Esophagus muscularis mucosa (tissue), 4 donors: ENCODE measurements around the gene TOGARAM2.

Experiments used
- EP300 ChIP-seq: sonication (generic); formaldehyde crosslinking; IDR thresholded peaks from one replicate; pipeline ENCODE4 v1.6.1; 2017; ENCODE audit warnings: antibody characterized with exemption
- POLR2A ChIP-seq: fragments of 450-650 bp; IDR thresholded peaks from one replicate; pipeline ENCODE4 v1.6.1; 2017; ENCODE audit warnings: antibody characterized with exemption, moderate library complexity, mild to moderate bottlenecking, low read depth
- TF ChIP-seq, protein P1 (sequence below), 3 experiments: fragments of 200-600 bp in 2 of 3; fragments of 450-650 bp in 1 of 3; sonication (generic) in 2 of 3; IDR thresholded peaks; one replicate each; pipeline ENCODE4 v1.5.1; 2017 to 2019; ENCODE audit warnings: antibody characterized with exemption in 3 of 3, mild to moderate bottlenecking in 2 of 3, moderate library complexity in 1 of 3

- TF ChIP-seq EP300, result no peak
- TF ChIP-seq, protein P1, sequence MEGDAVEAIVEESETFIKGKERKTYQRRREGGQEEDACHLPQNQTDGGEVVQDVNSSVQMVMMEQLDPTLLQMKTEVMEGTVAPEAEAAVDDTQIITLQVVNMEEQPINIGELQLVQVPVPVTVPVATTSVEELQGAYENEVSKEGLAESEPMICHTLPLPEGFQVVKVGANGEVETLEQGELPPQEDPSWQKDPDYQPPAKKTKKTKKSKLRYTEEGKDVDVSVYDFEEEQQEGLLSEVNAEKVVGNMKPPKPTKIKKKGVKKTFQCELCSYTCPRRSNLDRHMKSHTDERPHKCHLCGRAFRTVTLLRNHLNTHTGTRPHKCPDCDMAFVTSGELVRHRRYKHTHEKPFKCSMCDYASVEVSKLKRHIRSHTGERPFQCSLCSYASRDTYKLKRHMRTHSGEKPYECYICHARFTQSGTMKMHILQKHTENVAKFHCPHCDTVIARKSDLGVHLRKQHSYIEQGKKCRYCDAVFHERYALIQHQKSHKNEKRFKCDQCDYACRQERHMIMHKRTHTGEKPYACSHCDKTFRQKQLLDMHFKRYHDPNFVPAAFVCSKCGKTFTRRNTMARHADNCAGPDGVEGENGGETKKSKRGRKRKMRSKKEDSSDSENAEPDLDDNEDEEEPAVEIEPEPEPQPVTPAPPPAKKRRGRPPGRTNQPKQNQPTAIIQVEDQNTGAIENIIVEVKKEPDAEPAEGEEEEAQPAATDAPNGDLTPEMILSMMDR (IDR thresholded peaks at IDR 0.05), result peak in 1 of 3 experiments; percentile 35
- TF ChIP-seq POLR2A, result no peak
Measured at GRCh38 chr2:28956415-28956826, 24.7 kb upstream of the TOGARAM2 start.
